Regular cardiac myocyte (primary cell): ENCODE measurements around the gene ANKLE1. TPM values are rescaled to one million over a fixed set of nuclear protein-coding genes. Genes with fewer than 3 reads are reported as not detected.

Experiments
- total RNA-seq: library from RNA; depleted of rRNA; stranded (reverse); fragments of >200 nt; gene quantifications from 2 replicates; pipeline ENCODE4 v1.2.3, GENCODE V29; 2014

Gene ANKLE1, protein sequence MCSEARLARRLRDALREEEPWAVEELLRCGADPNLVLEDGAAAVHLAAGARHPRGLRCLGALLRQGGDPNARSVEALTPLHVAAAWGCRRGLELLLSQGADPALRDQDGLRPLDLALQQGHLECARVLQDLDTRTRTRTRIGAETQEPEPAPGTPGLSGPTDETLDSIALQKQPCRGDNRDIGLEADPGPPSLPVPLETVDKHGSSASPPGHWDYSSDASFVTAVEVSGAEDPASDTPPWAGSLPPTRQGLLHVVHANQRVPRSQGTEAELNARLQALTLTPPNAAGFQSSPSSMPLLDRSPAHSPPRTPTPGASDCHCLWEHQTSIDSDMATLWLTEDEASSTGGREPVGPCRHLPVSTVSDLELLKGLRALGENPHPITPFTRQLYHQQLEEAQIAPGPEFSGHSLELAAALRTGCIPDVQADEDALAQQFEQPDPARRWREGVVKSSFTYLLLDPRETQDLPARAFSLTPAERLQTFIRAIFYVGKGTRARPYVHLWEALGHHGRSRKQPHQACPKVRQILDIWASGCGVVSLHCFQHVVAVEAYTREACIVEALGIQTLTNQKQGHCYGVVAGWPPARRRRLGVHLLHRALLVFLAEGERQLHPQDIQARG
- total RNA-seq, result 1.9 TPM in 1 of 2 replicates, not detected in the other

DNA sequence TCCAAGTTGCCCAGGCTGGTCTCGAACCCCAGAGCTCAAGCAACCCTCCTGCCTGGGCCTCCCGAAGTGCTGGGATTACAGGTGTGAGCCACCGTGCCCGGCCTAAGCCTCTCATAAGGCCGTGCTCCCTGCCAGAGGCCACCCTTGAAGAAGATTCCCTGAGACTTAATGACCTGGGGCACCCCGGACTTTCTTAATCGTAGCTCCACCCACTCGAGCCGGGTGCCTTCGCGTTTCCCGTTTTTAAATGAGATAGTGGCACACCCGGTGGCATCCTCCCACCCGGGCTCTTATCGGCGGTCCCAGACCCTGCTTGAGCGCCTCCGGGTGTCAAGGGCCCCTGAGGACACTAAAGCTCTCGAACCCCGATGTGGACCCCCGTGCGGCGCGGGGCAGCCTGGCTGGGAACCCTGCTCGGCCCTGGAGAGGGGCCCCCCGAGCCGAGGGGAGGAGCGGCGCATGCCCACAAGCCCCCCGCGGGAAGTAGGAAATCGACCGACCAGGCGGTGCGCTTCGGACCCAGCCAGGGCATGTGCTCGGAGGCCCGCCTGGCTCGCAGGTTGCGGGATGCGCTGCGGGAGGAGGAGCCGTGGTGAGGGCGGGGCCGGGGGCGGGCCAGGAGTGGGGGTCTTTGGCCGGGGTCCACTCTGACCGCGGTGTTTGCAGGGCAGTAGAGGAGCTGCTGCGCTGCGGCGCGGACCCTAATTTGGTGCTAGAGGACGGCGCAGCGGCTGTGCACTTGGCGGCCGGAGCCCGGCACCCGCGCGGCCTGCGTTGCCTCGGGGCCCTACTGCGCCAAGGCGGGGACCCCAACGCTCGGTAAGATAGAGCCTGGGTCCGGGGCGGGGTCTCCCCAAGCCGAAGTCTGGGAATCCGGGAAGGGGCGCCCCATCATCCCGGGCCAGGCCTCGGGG is at the start of gene ANKLE1:
ANKLE1 (plus strand) TSS at position 511 of the 914 bp plus-strand sequence; CDS start at position 531, 20 bp downstream.

DNA sequence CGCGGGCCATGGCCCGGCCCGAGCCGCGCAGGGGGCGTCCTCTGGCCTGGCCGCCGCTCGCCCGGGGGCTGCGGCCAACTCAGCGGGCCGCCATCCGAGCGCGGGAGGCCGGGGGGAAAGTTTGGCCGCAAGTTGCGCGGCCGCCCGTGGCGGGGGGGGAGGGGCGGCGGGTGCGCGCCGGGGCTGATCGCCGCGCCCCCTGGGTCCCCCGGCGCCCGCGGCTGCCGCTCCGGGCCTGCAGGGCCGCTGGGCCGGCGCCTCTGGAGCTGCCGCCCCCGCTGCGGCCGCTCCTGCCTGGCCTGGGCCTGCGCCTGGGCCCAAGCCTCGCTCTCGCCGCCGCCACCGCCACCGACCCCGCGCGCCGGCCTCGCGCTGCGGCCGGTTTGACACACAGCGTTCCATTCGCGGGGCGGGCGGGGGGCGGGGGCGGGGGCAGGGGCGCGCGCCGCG is 36.1 kb upstream of the ANKLE1 start, which contains the start of gene NR2F6:
NR2F6 (minus strand) TSS at position 385 of the 450 bp plus-strand sequence. CDS start 699 bp downstream, outside the sequence.

DNA sequence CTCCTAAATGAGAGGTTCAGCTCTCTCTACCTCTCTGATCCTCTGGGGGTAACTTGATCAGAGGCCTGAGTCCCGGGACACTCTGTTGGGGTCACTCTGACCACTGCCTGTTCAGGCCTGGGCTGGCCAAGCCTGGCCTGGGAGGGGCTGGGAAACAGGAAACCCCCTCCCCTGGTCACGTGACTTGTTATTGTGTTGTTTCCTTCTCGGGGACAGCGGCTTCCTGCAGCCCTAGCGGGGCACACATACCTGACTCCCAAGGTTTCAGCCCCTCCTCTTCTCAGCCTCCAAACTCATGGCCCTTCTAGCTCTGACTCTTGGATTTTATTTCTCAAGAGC is 17.1 kb upstream of the ANKLE1 start, which contains the start of gene USHBP1:
USHBP1 (minus strand) TSS at position 105 of the 339 bp plus-strand sequence. CDS start 446 bp downstream, outside the sequence.

DNA sequence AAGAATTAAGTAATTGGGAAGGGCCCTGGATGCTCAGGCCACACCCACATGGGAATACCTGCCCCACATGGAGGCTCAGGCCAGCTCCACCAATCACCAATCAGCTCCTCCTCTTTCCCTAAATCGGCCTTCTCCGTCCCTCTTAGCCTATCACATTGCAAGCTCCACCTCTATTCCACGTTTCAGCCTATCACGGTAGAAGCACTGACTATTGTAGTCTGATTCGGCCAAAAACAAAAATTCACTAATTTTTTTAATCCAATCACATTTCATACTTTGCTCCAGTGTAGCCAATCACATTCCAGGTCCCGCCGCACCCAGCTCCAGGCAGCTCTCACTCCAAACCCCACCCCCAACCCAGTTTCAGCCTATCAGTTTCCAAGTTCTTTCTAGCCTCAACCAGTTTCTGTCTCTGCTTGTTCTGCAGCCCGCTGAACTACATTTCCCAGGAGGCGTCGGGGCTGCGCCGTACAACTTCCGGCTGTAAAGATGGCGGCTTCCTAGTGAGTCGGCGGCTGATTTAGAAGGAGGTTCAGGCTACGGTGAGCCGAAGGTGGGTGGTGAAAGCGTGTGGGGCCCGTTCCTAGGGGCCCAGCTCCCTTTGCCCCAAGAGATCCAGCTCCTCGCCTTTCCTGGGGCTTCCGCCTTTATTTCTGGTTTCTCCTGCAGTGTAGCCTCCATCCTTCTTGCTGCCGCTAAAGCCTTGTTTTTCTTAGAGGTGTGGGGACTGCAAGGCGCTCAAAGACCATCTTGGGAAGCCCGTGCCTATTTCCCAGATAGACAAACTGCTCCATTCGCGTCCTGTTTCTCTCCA is 14.5 kb upstream of the ANKLE1 start, which contains the start of gene BABAM1:
BABAM1 (plus strand) TSS at position 469 of the 814 bp plus-strand sequence. CDS start 1,364 bp downstream, outside the sequence.

DNA sequence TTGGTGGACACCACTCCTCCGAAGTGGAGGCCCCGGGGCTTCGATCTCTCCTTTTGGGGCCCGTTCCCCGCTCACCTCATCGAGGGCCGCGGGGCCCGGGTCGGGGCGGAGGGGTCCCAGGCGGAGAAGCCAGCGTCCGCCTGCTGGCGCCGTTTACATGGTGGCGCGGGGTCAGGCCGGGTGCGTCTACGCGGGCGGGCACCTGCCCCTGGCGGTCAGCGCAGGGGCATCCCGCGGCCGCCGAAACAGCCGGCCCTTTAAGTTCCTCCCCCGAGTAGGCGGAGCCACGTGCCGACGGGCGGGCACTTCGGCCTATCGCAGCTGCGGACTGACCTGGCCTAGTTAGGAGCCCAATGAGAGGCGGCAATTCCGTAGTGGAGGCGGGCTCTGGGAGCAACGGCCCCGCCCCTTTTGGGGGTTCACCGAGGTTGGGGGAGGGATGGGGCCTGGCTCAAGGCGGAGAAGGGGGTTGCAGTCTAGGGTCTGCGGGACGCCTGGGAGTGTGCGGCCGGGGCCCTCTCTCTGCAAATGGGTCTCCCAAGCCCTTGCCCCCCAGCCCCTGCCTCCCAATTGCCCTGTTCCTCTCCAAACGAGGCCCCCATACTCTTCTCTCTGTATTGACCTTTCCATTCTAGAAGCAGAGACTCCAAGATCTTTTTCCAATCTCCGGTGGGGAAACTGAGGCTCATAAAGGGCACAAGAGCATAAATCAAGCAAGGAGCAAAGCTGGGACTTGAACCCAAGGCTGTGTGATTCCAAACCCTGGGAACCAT is 21.7 kb downstream of the ANKLE1 start, which contains the start of gene ABHD8:
ABHD8 (minus strand) TSS at position 259 of the 773 bp plus-strand sequence. CDS start 1,809 bp downstream, outside the sequence.

DNA sequence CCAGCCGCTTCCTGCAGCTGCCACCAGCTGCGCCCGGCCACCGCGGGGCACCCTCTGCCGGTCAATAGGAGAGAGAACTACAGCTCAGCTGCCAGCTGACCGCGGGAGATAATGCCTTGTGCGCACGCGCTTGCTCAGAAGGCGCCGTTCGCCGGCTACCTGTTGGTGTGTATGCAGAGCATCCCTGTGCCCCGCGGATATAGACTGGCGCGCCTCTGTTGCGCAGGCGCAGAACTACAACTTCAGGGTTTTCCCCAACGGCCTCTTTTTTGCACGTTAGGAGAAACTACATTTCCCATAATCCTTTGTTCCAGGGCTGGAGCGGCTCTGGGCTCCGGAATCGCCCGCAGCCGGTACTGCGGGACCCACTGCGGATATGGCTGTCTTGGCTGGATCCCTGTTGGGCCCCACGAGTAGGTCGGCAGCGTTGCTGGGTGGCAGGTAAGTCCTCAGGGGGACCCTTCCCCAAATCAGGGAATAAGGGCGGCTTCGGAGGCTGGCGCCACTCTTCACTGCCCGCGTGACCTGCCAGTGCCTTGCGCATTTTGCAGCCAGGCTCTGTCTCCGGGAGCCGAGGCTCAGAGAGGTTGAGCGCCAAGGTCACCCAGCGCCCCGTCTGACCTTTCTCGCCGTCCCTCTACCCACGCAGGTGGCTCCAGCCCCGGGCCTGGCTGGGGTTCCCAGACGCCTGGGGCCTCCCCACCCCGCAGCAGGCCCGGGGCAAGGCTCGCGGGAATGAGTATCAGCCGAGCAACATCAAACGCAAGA is 24.0 kb downstream of the ANKLE1 start, which contains the start of gene MRPL34:
MRPL34 (plus strand) TSS at position 356 of the 768 bp plus-strand sequence; CDS start at position 377, 21 bp downstream.

DNA sequence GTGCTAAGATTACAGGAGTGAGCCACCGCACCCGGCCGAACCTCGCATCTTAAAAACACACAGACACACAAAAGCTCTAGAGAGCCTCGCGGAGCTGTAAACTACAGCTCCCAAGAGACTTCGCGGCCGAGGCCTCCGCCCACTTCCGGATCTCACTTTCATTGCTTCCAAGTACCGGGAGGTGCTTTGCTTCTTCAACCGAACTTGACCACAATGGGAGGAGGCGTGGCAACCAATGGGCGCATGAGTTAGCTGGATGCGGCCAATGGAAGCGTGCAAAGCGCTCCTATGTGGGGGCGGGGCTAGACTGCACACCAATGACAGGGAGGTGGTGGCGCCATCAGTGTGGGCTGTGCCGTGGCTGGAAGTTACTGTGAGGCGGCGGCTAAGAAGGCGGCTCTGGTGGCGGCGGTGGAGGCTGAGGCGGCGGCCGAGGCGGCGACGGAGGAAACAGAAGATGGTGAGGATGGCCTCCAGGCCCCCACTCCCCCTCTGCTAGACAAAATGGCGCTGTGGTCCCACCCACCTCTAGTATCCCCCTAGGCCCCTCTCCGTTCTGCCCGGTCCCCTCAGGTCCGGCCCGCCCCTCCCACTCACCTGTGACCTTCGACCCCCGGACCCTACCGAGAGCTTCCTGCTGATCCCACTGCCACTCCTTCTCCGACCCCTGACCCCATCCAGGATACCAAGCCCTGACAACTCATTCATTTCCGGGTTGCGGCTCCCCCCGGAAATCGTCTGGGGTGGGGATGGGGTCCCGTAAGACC is 27.7 kb downstream of the ANKLE1 start, which contains the start of gene DDA1:
DDA1 (plus strand) TSS at position 366 of the 767 bp plus-strand sequence; CDS start at position 458, 92 bp downstream.

DNA sequence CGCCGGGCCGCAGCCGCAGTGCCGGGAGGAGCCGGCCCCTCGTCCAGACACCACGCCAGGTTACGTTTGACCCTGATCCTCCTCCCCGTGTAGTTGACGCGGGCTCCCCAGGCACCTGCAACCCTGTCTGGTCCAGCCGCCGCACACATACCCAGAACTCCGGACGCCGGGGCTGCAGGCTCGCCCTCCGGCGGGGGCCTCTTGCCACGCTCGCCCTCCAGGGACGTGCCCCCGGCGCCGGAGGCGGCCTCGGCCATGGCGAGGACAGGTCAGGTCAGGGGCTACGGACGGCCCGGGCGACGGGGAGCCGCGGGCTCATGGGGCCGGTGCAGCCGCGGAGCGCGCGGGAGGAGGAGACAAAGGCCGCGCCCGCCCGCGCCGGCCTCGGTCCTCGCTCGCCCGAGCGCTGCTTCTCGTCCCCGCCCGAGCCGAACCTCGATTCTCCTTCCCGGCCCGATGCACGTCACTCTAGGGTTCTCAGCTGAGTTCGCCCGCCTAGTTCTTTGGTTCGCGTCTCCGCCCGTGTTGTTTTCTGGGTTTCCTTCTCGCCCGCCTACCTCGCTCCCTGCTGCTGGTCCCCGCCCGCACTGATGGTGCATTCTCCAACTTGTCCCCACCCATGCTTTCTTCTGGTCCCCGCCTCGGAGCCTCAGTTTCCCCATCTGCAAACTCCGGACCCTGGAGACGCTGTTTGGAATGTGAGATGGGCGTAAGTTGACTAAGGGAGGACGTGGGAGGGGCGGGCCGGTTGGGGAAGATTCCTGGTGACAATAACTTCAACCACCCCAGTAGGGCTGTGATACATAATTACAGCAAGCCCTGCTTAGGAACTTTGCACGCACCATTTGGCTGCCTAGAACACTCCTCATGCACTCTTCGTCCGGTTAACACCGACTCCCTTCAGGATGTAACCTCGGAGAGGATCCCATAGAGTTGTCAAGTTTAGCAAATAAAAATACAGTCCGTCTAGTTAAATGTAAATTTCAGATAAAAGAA is 53.0 kb downstream of the ANKLE1 start, which contains the start of gene ANO8:
ANO8 (minus strand) TSS at position 442 of the 996 bp plus-strand sequence; CDS start at position 257, 185 bp downstream.

Other genes starting within 250 kb of the ANKLE1 start
- 0.56 and 9.4 TPM in 2 replicates for gene HAUS8, start 206.4 kb upstream of the ANKLE1 start, total RNA-seq
- 65.9 and 70.8 TPM in 2 replicates for gene MYO9B, start 206.1 kb upstream of the ANKLE1 start, total RNA-seq
- gene USE1, start 66.5 kb upstream of the ANKLE1 start, total RNA-seq, result 18.0 and 31.1 TPM in 2 replicates
- 0.77 and 2.3 TPM in 2 replicates for gene OCEL1, start 55.7 kb upstream of the ANKLE1 start, total RNA-seq
- gene NR2F6, start 36.0 kb upstream of the ANKLE1 start, total RNA-seq, result 35.5 and 45.2 TPM in 2 replicates
- under 0.01 and 0.28 TPM in 2 replicates for gene USHBP1, start 17.2 kb upstream of the ANKLE1 start, total RNA-seq
- 67.4 and 125 TPM in 2 replicates for gene BABAM1, start 14.5 kb upstream of the ANKLE1 start, total RNA-seq
- 8.2 and 10.4 TPM in 2 replicates for gene ABHD8, start 21.5 kb downstream of the ANKLE1 start, total RNA-seq
- 36.6 and 50.8 TPM in 2 replicates for gene MRPL34, start 24.0 kb downstream of the ANKLE1 start, total RNA-seq
- gene DDA1, start 27.7 kb downstream of the ANKLE1 start, total RNA-seq, result 18.3 and 33.2 TPM in 2 replicates
- 3.1 and 4.5 TPM in 2 replicates for gene ANO8, start 53.0 kb downstream of the ANKLE1 start, total RNA-seq
- 12.4 and 12.8 TPM in 2 replicates for gene GTPBP3, start 55.7 kb downstream of the ANKLE1 start, total RNA-seq
- gene PLVAP, start 95.4 kb downstream of the ANKLE1 start, total RNA-seq, result 0.19 and 0.28 TPM in 2 replicates
- gene CCDC194, start 112.3 kb downstream of the ANKLE1 start, total RNA-seq, result not detected in 2 replicates
- gene BST2, start 123.7 kb downstream of the ANKLE1 start, total RNA-seq, result 30.7 and 56.7 TPM in 2 replicates
- gene MVB12A, start 138.1 kb downstream of the ANKLE1 start, total RNA-seq, result 27.0 and 29.6 TPM in 2 replicates
- under 0.01 TPM in 1 of 2 replicates, not detected in the other for gene TMEM221, start 166.8 kb downstream of the ANKLE1 start, total RNA-seq
- gene NXNL1, start 179.0 kb downstream of the ANKLE1 start, total RNA-seq, result not detected in 2 replicates
- gene SLC27A1, start 188.6 kb downstream of the ANKLE1 start, total RNA-seq, result 9.2 and 35.0 TPM in 2 replicates
- gene PGLS, start 229.7 kb downstream of the ANKLE1 start, total RNA-seq, result 37.8 and 38.9 TPM in 2 replicates